ENCODE measurements around the gene CACNA2D3. TPM values are rescaled to one million over a fixed set of nuclear protein-coding genes. Genes with fewer than 3 reads are reported as not detected.
A peak's percentile ranks its signal among the peaks of the same experiment; 100 is the strongest.

Gene CACNA2D3
- total RNA-seq, 1 donor from 2014 or later: 7.3 TPM

DNA sequence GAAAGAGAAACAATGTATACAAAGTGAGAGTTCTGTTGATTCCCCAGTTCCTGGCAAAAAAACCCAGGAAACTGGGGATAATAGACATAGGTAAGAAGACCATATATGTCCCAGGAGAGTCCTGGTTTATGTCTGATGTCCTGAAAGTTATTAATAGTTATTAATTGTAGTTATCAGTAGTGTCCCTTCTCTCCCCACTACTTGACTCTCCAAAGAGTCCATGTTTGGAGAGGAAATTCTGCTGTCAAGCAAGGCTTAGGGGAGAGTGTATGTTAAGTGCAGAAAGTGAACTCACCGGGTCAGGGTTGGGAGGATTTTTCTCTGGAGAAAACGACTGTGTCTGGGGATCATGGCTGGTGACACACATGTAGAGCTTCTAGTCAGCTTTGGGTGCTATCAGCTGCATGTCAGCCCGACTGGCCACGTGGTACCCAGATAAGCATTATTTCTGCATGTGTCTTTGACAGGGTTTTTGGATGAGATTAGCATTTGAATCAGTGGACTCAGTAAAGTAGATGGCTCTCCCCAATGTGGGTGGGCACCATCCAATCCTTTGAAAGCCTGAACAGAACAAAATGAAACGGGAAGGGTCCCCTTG, 80.4 kb downstream of the CACNA2D3 start:
- H3K27ac ChIP-seq: no peak overlapping the region
- DNase-seq (no peak), ATAC-seq (no peak)
- H3K4me3 ChIP-seq: no peak overlapping the region
- no peaks in the 10 kb centered on the region for H3K36me3 ChIP-seq
- TF ChIP-seq, protein P1, sequence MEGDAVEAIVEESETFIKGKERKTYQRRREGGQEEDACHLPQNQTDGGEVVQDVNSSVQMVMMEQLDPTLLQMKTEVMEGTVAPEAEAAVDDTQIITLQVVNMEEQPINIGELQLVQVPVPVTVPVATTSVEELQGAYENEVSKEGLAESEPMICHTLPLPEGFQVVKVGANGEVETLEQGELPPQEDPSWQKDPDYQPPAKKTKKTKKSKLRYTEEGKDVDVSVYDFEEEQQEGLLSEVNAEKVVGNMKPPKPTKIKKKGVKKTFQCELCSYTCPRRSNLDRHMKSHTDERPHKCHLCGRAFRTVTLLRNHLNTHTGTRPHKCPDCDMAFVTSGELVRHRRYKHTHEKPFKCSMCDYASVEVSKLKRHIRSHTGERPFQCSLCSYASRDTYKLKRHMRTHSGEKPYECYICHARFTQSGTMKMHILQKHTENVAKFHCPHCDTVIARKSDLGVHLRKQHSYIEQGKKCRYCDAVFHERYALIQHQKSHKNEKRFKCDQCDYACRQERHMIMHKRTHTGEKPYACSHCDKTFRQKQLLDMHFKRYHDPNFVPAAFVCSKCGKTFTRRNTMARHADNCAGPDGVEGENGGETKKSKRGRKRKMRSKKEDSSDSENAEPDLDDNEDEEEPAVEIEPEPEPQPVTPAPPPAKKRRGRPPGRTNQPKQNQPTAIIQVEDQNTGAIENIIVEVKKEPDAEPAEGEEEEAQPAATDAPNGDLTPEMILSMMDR (IDR thresholded peaks at IDR 0.05): no peak
- H3K9me3 ChIP-seq: no peaks in the 10 kb centered on the region
- no peaks in the 10 kb centered on the region for H3K4me1 ChIP-seq
- H3K27me3 ChIP-seq: no peaks in the 10 kb centered on the region
- intact Hi-C loops (cut with DNase I): no loop called here

DNA sequence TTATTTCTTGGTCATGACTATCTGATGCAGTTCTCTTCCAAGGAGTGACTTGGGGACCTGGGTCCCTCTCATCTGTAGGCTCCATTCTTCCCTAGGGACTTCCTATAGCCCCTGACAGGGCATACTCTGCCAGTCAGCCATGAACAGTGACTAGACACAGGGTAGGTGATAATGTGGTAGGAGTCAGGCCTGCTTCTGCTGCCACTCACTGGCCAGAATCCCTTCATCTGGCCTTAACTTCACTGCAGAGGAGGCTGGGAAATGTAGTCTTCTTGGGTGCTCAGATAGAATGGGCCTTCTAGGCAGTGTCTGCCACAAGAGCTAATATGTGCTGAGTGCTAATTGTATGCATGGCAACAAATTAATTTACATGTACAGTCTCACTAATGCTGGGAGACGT, 84.5 kb downstream of the CACNA2D3 start:
- Histone ChIP-seq H3K27ac (no peak overlapping the region), H3K36me3 (no peaks in the 10 kb centered on the region), H3K4me3 (no peak overlapping the region), H3K9me3 (no peaks in the 10 kb centered on the region), H3K27me3 (no peaks in the 10 kb centered on the region), H3K4me1 (no peaks in the 10 kb centered on the region)
- intact Hi-C loops (cut with DNase I): no loop called here
- TF ChIP-seq, protein P1 (IDR thresholded peaks at IDR 0.05): no peak
- ATAC-seq: no peak
- DNase-seq: no peak

DNA sequence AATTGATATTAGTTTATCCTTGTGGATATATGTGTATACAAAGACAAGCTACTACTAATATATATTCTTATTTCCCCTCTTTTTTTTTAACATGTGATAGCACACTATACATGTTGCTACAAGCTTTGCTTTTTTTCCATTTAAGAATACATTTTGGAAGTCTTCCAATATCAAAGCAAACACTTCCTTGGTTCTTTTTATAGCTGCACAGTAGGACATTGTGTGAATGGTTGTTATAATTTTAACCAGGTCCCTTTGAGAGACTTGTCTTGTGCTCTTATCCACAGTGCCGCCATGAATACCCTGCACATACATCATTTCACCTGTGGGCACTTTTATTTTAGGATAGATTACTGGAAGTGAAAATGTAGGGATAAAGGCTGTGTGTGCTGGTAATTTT, 88.7 kb downstream of the CACNA2D3 start:
- Histone ChIP-seq H3K4me3 (no peak overlapping the region), H3K27ac (no peak overlapping the region), H3K27me3 (no peaks in the 10 kb centered on the region), H3K9me3 (no peaks in the 10 kb centered on the region), H3K36me3 (no peaks in the 10 kb centered on the region), H3K4me1 (no peaks in the 10 kb centered on the region)
- ATAC-seq: peak; percentile 30
- TF ChIP-seq, protein P1 (IDR thresholded peaks at IDR 0.05): no peak
- intact Hi-C loops (cut with DNase I): no loop called here
- no peak for DNase-seq

DNA sequence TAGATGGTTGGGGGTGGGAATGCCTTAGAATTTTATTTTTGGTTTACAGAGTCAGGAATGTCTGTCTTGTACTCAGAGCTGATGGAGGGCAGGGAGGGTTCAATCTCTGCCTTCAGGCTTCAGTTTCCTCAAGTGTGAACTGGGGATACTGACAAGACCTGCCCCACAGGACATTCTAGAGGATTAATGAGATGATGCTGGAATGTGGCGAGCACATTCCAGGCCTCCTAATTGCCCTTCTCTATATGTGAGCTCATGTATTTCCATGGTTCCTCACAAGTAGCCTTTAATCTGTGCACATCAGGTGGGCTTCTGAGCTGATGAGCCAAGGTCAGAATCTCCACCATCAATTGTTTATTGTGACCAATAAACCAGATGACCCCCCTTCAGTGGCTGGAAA, 90.4 kb downstream of the CACNA2D3 start:
- H3K4me3 ChIP-seq: no peak overlapping the region
- H3K27me3 ChIP-seq: no peaks in the 10 kb centered on the region
- DNase-seq (no peak), ATAC-seq (no peak)
- no peaks in the 10 kb centered on the region for H3K9me3 ChIP-seq
- intact Hi-C loops (cut with DNase I): no loop called here
- no peaks in the 10 kb centered on the region for H3K36me3 ChIP-seq
- TF ChIP-seq, protein P1 (IDR thresholded peaks at IDR 0.05): no peak
- no peak overlapping the region for H3K27ac ChIP-seq
- H3K4me1 ChIP-seq: no peaks in the 10 kb centered on the region

DNA sequence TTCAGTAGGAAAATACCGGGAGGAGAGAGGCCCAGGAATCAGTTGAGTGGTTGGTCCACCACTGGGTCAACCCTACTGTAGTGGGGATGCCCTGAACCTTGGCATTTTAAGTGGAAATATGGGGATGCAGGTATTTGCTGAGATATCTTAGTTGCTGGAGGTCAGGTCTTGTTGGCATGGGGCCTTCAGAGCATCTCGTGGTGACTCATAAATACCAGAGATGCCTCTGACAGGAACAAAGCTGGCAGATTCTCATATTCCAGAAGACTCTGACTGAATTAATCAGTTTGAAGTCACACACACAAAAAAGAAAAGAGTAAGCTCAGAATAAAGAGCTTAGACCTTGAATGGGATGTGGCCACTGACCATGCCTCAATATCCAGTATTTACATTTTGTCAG, 91.6 kb downstream of the CACNA2D3 start:
- intact Hi-C loops (cut with DNase I): no loop called here
- DNase-seq (no peak), ATAC-seq (no peak)
- no peaks in the 10 kb centered on the region for H3K27me3 ChIP-seq
- H3K36me3 ChIP-seq: no peaks in the 10 kb centered on the region
- no peak overlapping the region for H3K27ac ChIP-seq
- no peak overlapping the region for H3K4me3 ChIP-seq
- TF ChIP-seq, protein P1 (IDR thresholded peaks at IDR 0.05): no peak
- H3K4me1 ChIP-seq: no peaks in the 10 kb centered on the region
- no peaks in the 10 kb centered on the region for H3K9me3 ChIP-seq

DNA sequence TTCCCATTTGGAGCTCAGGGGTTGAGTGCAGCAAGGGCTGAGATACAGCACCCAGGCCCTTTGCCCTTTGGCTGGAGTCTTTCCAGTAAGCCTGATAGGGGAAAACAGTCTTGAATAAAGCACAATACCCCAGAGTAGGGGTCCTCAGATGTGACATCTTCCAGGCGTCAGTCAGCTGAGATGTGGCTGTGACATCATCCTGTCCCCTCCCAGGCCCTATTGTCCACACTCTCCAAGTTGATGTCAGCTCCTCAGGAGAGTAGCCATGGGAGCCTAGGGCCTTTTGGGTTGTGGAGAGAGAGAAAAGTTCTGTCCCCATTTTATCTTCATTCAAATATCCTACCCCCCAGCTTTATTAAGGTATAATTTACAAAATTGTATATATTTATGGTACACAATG, 92.5 kb downstream of the CACNA2D3 start:
- TF ChIP-seq, protein P1 (IDR thresholded peaks at IDR 0.05): no peak
- no peak for DNase-seq
- Histone ChIP-seq H3K27ac (no peak overlapping the region), H3K36me3 (no peaks in the 10 kb centered on the region), H3K9me3 (no peaks in the 10 kb centered on the region), H3K4me1 (no peaks in the 10 kb centered on the region), H3K4me3 (no peak overlapping the region), H3K27me3 (no peaks in the 10 kb centered on the region)
- ATAC-seq: no peak
- intact Hi-C loops (cut with DNase I): no loop called here

Data from upper lobe of right lung (tissue), 1 donor.